Esophagus mucosa (tissue), 1 donor: Measurements from ENCODE around the gene MRPL57. TPM values are rescaled to one million over a fixed set of nuclear protein-coding genes. Genes with fewer than 3 reads are reported as not detected.
"Not testable (repeated sequence)": the region's sequence is repeated elsewhere in the genome, so short reads cannot be mapped to it uniquely, and the experiment has no call there.

ENCODE experiments used
- ATAC-seq: fragments of 200-7000 bp; cut with Tn5 transposase; one replicate; pipeline ENCODE4 v1.9.1; 2020
- total RNA-seq: library from RNA; stranded (reverse); gene quantifications from one replicate; pipeline ENCODE4 v1.2.4, GENCODE V29; 2023
- donor health status: DM: yes; HTN: yes; CAD: no.

Gene MRPL57
- total RNA-seq = 14.0 TPM

DNA sequence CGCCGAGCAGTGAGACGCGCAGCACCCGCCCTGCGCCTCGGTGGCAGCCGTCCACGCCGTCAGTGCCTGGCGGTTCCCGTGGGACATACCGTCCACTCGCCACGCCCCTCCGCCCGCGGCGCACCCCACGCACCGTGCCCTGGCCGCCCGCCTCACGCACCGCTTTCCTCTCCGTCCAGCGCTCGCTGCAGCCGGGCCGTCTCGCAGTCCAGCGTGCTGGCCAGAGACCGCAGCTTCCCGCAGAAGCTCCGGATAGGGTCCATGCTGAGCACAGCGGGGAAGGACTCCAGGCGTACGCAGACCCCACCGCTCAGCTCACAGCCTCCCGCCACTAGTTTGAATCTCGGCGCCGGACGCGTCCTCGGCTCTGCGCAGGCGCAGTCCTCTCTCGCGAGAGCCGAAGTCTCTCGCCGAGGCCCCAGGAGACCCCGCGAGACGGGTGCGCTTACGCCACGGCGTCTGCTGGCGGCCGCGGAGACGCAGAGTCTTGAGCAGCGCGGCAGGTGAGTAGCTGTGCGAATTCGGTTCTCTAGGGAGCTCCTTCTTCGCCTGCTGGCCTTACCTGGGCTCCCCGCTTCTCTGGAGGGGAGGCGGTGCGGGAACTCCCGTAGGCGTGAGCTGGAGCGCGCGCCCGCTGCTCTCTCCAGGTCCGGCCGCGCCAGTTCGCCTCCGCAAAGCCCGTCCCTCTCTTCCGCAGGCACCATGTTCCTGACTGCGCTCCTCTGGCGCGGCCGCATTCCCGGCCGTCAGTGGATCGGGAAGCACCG, at the start of gene MRPL57, which contains the start of gene SKA3:
Gene MRPL57, plus strand, starts transcription at position 444 of the 767 bp plus-strand sequence. Its CDS starts 259 bp downstream, at position 703.
Gene SKA3, minus strand, starts transcription at position 338 of the 767 bp plus-strand sequence. Its CDS starts 75 bp downstream, at position 263.
- peak; percentile 97 for ATAC-seq

DNA sequence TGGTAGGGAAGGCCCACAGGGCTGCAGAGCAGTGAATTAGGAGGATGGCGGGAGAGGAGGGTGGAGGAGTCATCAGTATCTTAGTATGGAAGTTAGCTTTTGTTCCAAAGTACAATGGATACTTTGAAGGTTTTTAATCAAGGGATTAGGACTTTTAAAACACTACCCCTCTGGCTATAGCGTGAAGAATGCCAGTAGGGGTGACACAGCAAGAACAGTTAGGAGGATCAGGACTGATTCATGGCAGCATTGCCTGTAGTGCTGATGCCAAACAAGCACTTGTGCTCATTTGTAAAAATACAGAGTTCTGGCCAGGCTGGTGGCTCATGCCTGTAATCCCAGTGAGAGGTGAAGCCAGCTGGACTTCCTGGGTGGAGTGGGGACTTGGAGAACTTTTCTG, 46.3 kb upstream of the MRPL57 start:
- peak; percentile 22 for ATAC-seq

DNA sequence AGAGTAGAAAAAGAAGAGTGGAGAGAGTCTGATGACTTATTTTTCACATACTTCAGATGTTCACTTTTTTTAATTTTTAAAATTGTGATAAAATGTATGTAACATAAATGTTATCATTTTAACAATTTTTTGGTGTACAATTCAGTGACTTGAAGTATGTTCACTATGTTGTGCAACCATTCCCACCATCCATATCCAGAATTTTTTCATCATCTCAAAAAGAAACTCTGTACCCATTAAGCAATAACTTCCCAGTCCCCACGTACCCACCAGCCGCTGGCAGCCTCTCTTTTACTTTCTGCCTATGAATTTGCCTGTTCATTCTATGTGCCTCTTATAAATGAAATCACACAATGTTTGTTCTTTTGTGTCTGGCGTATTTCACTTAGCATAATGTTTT, 43.4 kb upstream of the MRPL57 start:
- no peak for ATAC-seq

DNA sequence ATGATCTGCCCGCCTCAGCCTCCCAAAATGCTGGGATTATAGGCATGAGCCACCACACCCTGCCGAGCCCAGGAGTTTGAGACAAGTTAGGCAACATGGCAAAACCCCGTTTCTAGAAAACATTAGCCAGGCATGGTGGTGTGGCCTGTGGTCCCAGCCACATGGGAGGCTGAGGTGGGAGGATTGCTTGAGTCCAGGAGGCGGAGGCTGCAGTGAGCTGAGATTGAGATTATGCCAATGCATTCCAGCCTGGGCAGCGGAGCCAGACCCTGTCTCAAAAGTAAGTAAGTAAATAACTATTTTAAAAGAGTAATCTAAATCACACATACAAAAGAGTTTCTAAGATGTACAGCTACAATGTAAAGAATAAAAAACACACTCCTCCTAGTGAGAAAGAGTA, 42.0 kb upstream of the MRPL57 start:
- ATAC-seq = no peak

DNA sequence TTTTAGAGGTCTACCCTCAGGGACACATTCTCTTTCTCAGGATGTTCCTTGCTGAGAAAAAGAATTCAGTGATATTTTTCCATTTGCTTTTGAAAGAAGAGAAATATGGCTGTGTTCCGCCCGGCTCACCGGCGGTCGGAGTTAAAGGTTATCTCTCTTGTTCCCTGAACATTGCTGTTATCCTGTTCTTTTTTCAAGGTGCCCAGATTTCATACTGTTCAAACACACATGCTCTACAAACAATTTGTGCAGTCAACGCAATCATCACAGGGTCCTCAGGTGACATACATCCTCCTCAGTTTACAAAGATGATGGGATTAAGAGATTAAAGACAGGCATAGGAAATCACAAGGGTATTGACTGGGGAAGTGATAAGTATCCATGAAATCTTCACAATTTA, 40.6 kb upstream of the MRPL57 start:
- ATAC-seq = not testable (repeated sequence)

DNA sequence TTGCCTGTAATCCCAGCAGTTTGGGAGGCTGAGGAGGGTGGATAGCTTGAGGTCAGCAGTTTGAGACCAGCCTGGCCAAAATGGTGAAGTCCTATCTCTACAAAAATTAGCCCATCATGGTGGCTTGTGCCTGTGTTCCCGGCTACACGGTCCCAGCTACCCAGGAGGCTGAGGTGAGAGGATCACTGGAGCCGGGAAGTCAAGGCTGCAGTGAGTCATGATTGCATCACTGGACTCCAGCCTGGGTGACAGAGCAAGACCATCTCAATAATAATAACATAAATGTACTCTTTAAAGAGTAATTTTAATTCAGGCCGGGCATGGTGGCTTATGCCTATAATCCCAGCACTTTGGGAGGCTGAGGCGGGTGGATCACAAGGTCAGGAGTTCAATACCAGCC, 38.8 kb upstream of the MRPL57 start:
- ATAC-seq = no peak

DNA sequence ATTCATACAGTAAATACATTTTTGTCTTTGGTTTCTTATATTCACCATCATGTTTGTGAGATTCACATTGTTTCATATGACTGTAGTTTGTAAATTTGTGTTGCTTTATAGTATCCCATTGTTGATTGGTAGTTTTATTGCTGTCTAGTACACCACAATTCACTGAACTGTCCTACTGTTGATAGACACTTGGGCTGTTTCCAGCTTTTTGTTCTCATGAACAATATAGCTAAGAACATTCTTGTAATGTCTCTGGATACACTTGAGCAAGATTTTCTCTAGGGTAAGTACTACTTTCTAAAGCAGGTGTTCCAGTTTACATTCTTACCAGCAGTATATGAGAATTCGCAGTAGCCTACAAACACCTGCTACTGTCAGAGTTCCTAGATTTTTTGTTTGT, 37.9 kb upstream of the MRPL57 start:
- no peak for ATAC-seq

DNA sequence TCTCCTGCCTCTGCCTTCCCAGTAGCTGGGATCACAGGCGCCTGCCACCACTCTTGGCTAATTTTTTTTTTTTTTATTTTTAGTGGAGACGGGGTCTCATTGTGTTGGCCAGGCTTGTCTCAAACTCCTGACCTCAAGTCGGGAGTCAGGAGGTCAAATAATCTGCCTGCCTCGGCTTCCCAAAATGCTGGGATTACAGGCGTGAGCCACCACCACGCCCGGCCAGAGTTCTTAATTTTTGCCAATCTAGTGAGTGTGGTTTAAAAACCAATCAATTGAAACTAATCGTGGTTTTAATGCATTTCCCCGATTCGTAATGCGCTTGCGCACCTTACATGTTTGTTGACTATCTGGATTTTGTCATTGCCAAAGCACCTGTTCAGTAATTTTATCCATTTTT, 37.1 kb upstream of the MRPL57 start:
- ATAC-seq = no peak

DNA sequence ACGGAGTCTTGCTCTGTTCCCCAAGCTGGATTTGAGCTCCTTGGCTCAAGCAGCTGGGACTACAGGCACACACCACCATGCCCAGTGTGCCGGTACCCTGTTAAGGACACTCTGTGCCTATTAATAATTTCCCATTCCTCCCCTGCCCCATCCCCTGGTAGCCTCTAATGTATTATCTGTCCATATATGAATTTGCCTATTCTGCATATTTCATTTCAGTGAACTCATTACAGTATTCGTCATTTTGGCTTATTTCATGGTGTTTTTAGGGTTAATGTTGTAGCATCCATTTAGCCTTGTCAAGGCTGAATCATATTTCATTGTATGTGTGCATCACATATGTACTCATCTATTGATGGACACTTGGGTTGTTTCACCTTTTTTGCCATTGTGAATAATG, 33.7 kb upstream of the MRPL57 start:
- ATAC-seq = no peak

DNA sequence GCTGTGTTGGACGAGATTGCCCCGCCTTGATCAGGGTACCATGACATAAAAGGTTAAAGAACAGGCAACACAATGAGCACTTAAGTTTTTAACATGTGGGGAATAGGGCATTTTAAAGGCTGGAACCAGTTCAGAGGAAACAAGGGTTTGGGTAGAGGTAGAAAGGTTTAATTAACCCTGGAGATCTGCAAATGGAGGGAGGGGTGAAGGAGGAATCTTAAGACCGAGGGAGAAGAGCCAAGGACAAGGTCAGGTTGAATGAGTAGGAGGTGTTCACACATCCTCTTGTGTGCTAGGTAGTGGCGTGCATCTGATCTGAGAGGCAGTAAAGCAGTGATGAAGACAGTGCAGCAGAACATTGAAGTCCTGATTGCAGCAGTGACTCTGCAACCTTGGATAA, 28.6 kb upstream of the MRPL57 start:
- ATAC-seq = peak; percentile 46

DNA sequence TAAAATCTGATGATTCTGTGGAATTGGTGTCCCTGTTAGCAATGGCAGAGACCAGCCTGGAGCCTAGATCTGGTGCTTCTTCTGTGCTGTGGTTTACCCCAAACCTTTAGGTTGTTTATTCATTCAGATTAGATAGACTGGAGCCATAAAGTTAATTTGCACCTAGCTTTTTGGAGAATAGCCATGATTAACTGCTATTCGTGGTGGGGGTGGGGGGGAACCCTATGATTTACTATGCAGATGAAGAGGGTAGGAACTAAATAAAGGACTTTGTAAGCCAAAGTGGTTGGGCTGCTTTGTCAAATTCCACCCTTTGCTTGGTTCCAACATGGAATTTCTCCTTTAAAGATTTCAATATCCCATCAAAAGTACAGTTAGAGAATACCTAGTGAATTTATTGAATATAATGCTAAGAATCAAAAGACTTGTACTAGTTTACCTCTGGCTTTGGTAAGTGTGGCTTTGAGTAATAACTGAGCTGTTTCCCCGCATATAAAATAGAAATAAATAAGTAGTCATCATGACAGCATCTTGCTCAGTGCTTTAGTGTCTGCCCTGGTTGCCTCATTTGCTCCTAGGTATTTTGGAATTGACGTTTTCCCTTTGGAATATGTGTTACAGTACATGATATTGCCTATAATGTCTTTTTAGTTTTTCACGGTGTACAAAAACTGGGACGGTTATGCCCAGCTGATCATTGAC, 27.8 kb upstream of the MRPL57 start:
- ATAC-seq = no peak

DNA sequence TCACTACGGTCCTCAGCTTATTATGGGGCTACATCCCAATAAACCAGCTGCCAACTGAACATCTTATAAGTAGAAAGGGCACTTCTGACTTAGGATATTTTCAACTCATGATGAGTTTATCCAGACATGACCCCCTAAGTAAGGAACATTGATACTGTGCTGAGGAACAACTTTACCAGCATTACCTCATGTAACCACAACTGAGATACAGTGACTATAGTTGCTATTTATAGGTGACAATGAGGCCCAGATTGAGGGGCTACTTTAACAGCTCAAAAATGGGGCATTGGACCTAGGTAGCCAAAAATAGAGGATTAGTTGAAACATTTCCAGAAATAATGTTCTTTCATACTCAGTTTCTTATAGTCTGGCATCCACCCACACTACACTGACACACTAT, 26.9 kb upstream of the MRPL57 start:
- ATAC-seq = no peak

DNA sequence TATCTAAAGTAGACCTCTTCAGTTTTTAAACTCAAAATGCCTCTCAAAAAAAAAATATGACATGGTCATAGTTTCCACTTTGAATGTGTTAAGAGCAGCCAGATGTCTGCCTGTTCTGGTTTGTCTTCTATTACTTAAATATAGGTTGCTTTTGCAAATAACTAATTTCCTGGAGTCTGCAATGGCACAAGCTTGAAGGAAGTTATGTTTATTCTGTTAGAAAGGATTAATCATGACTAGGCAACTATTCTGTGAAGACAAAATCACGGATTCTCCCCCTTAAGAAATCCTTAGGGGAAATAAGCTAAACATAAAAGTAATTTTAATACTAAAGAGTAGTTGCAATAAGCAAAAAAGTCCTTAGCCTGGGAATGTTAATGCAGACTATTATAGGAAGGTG, 26.4 kb upstream of the MRPL57 start:
- ATAC-seq = no peak

DNA sequence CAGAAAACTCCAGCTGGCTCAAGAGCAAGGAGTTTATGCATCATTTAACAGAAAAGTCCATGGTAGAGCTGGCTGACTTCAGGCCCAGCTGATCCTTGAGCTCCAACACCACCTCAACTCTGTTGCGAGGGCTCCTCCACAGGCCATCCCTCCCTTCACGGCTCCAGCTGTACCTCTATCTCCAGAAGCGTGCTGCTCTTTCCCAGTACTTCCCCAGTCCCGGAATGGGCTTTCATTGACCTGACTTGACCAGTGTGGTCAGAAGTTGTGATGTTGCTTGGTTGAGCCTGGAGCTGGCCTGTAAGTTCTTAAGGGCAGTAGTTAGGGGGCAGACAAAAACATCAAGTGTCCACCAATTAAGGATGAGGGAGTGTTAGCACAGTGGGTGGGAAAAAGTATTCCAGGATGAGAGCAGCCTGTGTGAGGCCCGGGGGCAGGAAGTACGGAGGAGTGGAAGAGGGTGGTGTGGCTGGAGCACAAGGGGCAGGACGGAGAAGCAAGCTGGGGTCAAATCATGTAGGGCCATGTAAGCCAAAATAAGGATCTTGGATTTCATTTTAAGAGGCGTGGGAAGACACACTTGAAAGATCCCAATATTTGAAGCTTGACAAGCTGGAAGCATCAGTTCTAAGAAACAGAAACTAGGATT, 24.1 kb upstream of the MRPL57 start:
- no peak for ATAC-seq

DNA sequence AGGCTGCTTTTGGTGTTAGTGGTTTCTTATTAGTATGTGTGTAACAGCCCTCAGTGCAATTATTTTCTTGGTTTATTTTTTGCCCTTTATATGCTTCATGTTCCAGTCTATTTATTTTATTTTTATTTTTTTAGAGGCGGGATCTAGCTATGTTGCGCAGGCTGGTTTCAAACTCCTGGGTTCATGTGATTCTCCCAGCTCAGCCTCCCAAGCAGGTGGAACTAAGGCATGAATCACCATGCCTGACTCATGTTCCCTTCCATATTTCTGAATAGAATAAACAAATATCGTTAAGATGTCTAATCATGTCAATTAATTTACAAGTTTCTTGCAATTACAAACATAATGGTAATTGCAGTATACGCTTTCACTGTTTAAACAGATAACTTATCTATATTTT, 11.8 kb upstream of the MRPL57 start:
- no peak for ATAC-seq

DNA sequence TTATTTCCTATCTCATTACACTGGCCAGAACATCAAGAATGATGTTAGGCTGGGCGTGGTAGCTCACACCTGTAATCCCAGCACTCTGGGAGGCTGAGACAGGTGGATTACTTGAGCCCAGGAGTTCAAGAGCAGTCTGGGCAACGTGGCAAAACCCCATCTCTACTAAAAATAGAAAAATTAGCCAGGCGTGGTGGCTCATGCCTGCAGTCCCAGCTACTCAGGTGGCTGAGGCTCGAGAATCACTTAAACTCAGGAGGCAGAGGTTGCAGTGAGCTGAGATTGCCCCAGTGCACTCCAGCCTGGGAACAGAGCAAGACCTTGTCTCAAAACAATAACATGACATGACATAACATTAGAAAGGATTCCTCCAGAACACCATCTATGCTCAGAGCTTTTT, 10.9 kb upstream of the MRPL57 start:
- ATAC-seq = not testable (repeated sequence)

DNA sequence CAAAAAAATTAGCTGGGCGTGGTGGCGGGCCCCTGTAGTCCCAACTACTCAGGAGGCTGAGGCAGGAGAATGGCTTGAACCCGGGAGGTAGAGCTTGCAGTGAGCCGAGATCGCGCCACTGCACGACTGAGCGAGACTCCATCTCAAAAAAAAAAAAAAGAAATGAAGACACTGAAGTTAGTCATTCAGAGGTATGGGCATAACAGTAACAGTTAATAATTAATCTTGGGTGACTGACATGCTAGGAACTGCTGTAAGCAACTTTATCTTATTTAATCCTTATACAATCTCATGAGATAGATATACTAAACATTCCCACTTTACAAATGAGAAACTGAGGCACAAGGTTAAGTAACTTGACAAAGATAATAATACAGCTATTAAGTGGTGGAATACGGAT, 5.0 kb upstream of the MRPL57 start:
- ATAC-seq = no peak

DNA sequence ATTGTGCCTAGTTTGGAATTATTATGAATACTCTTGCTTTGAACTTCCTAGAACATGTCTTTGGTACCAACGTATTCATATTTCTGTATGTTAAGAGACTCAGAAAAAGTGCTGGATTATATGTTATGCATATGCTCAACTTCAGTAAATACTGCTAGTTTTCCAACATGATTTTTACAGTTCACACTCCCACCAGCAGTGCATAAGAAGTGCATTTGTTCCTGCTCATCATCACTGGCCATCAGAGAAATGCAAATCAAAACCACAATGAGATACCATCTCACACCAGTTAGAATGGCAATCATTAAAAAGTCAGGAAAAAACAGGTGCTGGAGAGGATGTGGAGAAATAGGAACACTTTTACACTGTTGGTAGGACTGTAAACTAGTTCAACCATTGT, 2.7 kb upstream of the MRPL57 start:
- not testable (repeated sequence) for ATAC-seq

DNA sequence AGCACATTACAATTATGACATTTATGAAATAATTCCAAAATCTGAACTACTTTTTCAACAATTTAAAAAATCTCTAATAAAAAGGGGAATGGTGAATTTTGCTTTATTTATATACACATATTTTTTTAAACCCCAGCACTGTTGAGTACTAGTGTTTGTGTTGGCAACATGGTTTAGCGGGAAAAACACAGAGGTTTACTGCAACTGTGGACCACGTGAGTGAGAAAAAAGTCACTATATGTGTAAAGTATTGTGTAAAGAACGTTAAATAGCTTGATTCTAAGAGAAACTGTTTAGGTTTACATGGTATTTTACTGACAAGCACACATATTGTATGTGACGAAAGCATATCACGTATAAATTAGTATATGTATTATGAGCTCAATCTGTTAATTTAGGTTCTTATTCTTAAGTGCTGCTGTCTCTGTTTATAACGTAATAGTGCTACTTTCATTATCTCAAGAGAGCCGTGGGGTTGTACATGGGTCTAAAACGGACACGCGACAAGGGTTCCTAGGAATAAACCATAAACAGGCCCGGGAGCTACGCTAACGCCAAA, 723 bp upstream of the MRPL57 start:
- no peak for ATAC-seq

DNA sequence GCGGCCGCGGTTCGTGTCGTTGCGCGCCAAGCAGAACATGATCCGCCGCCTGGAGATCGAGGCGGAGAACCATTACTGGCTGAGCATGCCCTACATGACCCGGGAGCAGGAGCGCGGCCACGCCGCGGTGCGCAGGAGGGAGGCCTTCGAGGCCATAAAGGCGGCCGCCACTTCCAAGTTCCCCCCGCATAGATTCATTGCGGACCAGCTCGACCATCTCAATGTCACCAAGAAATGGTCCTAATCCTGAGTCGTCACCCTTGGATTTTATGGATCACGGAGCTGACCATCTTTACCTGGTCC, 475 bp downstream of the MRPL57 start:
- peak; percentile 20 for ATAC-seq

DNA sequence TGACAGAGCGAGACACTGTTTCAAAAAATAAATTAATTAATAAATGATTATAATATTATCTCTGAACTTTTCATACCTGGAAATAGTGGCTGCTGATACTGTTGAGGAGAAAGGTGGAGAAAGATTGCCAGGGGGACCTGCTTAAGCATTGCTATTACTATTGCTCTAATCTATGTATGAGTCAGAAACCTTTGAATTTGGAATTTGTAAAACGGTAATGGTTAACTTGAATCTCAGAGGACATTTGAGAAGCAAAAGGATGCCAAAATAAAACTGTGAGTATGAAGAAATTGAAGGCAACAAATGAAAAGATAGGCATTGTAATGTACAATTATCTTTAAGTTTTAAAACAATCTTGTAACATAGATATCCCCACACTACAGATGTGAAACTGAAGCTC, 5.2 kb downstream of the MRPL57 start:
- ATAC-seq = no peak

DNA sequence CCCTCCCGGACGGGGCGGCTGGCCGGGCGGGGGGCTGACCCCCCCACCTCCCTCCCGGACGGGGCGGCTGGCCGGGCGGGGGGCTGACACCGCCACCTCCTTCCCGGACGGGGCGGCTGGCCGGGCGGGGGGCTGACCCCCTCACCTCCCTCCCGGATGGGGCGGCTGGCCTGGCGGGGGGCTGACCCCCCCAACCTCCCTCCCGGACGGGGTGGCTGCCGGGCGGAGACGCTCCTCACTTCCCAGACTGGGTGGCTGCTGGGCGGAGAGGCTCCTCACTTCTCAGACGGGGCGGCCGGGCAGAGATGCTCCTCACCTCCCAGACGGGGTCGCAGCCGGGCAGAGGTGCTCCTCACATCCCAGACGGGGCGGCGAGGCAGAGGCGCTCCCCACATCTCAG, 10.0 kb downstream of the MRPL57 start:
- not testable (repeated sequence) for ATAC-seq

DNA sequence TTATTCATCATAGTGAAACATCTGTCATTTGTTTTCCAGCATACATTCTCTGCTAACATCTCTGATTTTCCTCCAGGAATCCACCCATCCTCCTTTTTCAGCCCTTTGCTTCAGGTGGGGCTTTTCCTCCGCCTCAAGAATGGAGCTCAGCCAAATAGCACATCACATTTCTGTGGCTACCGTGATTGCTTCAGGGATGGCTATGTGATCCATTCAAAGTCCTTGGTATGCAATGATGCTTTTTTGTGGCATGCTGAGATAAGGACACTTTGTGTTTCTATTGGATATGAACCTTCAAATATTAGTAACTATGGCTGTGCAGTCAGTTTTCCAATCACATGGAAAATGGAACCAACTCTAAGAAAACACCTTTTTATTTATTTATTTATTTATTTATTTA, 18.3 kb downstream of the MRPL57 start:
- ATAC-seq = not testable (repeated sequence)
